Effector memory CD8-positive, alpha-beta T cell (primary cell): Measurements from ENCODE around the gene TNXB.
A peak's percentile ranks its signal among the peaks of the same experiment; 100 is the strongest.
"Not testable (repeated sequence)": the region's sequence is repeated elsewhere in the genome, so short reads cannot be mapped to it uniquely, and the experiment has no call there.

ENCODE experiments used
- ATAC-seq: fragments of 150-1000 bp; cut with Tn5 transposase; replicated peaks from 2 replicates; pipeline ENCODE4 v1.10.0; 2021; ENCODE audit warnings: mild to moderate bottlenecking, moderate library complexity
- DNase-seq, 3 experiments: peaks; one replicate each; pipeline ENCODE4 v3.0.0; 2021
- H3K27ac Mint-ChIP-seq, 2 donors: one replicate each; pipeline ENCODE4 v1.8.0; 2022; ENCODE audit warnings: mild to moderate bottlenecking in 2 of 2, mixed read lengths in 2 of 2, moderate library complexity in 2 of 2
- H3K27me3 Mint-ChIP-seq, 2 donors: one replicate each; pipeline ENCODE4 v1.8.0; 2022; ENCODE audit warnings: mixed read lengths in 2 of 2
- H3K36me3 Mint-ChIP-seq: one replicate; pipeline ENCODE4 v1.8.0; 2022; ENCODE audit warnings: mild to moderate bottlenecking, moderate library complexity, mixed read lengths; ENCODE audit not compliant: insufficient read depth
- H3K4me1 Mint-ChIP-seq, 2 donors: one replicate each; pipeline ENCODE4 v1.8.0; 2022; ENCODE audit warnings: low read depth in 2 of 2, mixed read lengths in 2 of 2
- H3K4me3 Mint-ChIP-seq, 2 donors: one replicate each; pipeline ENCODE4 v1.8.0; 2022; ENCODE audit warnings: mild to moderate bottlenecking in 2 of 2, mixed read lengths in 2 of 2, moderate library complexity in 2 of 2
- H3K9me3 Mint-ChIP-seq, 2 donors: one replicate each; pipeline ENCODE4 v1.8.0; 2022; ENCODE audit warnings: mixed read lengths in 2 of 2

TNXB gene

GRCh38 chr6:32069460-32069859 lies 39.7 kb downstream of the TNXB start:
- ATAC-seq = no peak
- Mint-ChIP-seq H3K9me3 (no peaks in the 10 kb centered on the region), H3K4me1 (no peaks in the 10 kb centered on the region), H3K4me3 (no peak overlapping the region), H3K27ac (no peak overlapping the region), H3K27me3 (peaks cover 6 to 37% of the 10 kb centered on the region in 2 donors), H3K36me3 (peaks cover 3% of the 10 kb centered on the region)
- DNase-seq = no peak

GRCh38 chr6:32068867-32069266 lies 40.3 kb downstream of the TNXB start:
- Mint-ChIP-seq H3K27ac (no peak overlapping the region), H3K4me1 (no peaks in the 10 kb centered on the region)
- DNase-seq = no peak

GRCh38 chr6:32068315-32068714 lies 40.8 kb downstream of the TNXB start:
- H3K4me1 Mint-ChIP-seq, H3K36me3 Mint-ChIP-seq, H3K27ac Mint-ChIP-seq, ATAC-seq, H3K9me3 Mint-ChIP-seq, H3K4me3 Mint-ChIP-seq, DNase-seq: not testable (repeated sequence)
- H3K27me3 Mint-ChIP-seq = peaks cover 6 to 30% of the 10 kb centered on the region in 2 donors

More at GRCh38 chr6:32068867-32069266, 40.3 kb downstream of the TNXB start:
- Mint-ChIP-seq H3K27me3 (peaks cover 6 to 32% of the 10 kb centered on the region in 2 donors), H3K4me3 (no peak overlapping the region), H3K36me3 (peaks cover 3% of the 10 kb centered on the region), H3K9me3 (no peaks in the 10 kb centered on the region)
- no peak for ATAC-seq

GRCh38 chr6:32067521-32067920 lies 41.6 kb downstream of the TNXB start:
- H3K9me3 Mint-ChIP-seq, ATAC-seq, H3K4me3 Mint-ChIP-seq, H3K27ac Mint-ChIP-seq, H3K36me3 Mint-ChIP-seq, DNase-seq, H3K4me1 Mint-ChIP-seq: not testable (repeated sequence)
- H3K27me3 Mint-ChIP-seq = peaks cover 6 to 23% of the 10 kb centered on the region in 2 donors

- Mint-ChIP-seq H3K36me3 (no peaks in the 10 kb centered on the region), H3K27ac (peak overlapping the region in 1 of 2 donors; percentile 49), H3K4me3 (no peak overlapping the region), H3K4me1 (no peaks in the 10 kb centered on the region), H3K9me3 (no peaks in the 10 kb centered on the region), H3K27me3 (peaks cover 6 to 10% of the 10 kb centered on the region in 2 donors)
- no peak for ATAC-seq
- no peak for DNase-seq
Measured at GRCh38 chr6:32064706-32065105, 44.4 kb downstream of the TNXB start.

GRCh38 chr6:32060966-32061655 lies 48.0 kb downstream of the TNXB start:
- Mint-ChIP-seq H3K27me3 (peaks cover 20 to 27% of the 10 kb centered on the region in 2 donors), H3K4me1 (no peaks in the 10 kb centered on the region), H3K36me3 (no peaks in the 10 kb centered on the region), H3K9me3 (no peaks in the 10 kb centered on the region), H3K27ac (no peak overlapping the region), H3K4me3 (no peak overlapping the region)
- DNase-seq (no peak), ATAC-seq (no peak)

GRCh38 chr6:32058511-32058963 lies 50.6 kb downstream of the TNXB start:
- no peaks in the 10 kb centered on the region for H3K36me3 Mint-ChIP-seq
- DNase-seq (no peak), ATAC-seq (no peak)
- peaks cover 37 to 53% of the 10 kb centered on the region in 2 donors for H3K27me3 Mint-ChIP-seq
- no peak overlapping the region for H3K27ac Mint-ChIP-seq
- H3K9me3 Mint-ChIP-seq = no peaks in the 10 kb centered on the region
- H3K4me3 Mint-ChIP-seq = no peak overlapping the region
- no peaks in the 10 kb centered on the region for H3K4me1 Mint-ChIP-seq

GRCh38 chr6:32057966-32058365 lies 51.2 kb downstream of the TNXB start:
- ATAC-seq (no peak), DNase-seq (no peak)
- H3K36me3 Mint-ChIP-seq = no peaks in the 10 kb centered on the region
- H3K27ac Mint-ChIP-seq = no peak overlapping the region
- peaks cover 37 to 55% of the 10 kb centered on the region in 2 donors for H3K27me3 Mint-ChIP-seq
- H3K4me3 Mint-ChIP-seq = no peak overlapping the region
- H3K4me1 Mint-ChIP-seq = no peaks in the 10 kb centered on the region
- no peaks in the 10 kb centered on the region for H3K9me3 Mint-ChIP-seq

GRCh38 chr6:32056254-32056653 lies 52.9 kb downstream of the TNXB start:
- DNase-seq (no peak), ATAC-seq (no peak)
- Mint-ChIP-seq H3K27me3 (peaks cover 42 to 71% of the 10 kb centered on the region in 2 donors), H3K4me1 (no peaks in the 10 kb centered on the region), H3K9me3 (no peaks in the 10 kb centered on the region), H3K27ac (no peak overlapping the region), H3K36me3 (no peaks in the 10 kb centered on the region), H3K4me3 (no peak overlapping the region)

- not testable (repeated sequence) for ATAC-seq, DNase-seq, H3K27ac Mint-ChIP-seq, H3K4me3 Mint-ChIP-seq, H3K4me1 Mint-ChIP-seq, H3K9me3 Mint-ChIP-seq, H3K36me3 Mint-ChIP-seq
- H3K27me3 Mint-ChIP-seq = peaks cover 42 to 76% of the 10 kb centered on the region in 2 donors
Measured at GRCh38 chr6:32055756-32056155, 53.4 kb downstream of the TNXB start.

- H3K27me3 Mint-ChIP-seq = peaks cover 35 to 78% of the 10 kb centered on the region in 2 donors
- not testable (repeated sequence) for H3K27ac Mint-ChIP-seq, H3K9me3 Mint-ChIP-seq, H3K36me3 Mint-ChIP-seq, H3K4me1 Mint-ChIP-seq, DNase-seq, H3K4me3 Mint-ChIP-seq, ATAC-seq
Measured at GRCh38 chr6:32053314-32053713, 55.8 kb downstream of the TNXB start.

DNA sequence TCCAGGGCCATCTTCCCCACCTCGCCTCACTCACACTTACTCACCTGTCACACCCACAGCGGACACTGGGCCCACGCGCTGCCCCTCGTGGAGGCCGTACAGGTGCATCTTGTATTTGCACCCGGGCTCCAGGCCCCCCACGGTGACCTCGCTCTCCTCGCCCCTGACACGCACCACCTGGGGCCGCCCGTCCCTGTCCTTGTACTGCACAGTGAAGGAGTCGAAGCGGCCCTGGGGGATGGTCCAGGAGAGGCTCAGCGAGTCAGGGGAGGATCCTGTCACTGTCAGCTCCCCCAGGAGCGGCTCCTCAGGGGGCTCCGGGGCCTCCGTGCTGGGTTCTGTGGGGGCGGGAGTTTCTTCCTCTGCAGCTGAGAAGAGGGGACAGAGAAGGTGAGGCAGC lies 56.5 kb downstream of the TNXB start:
- ATAC-seq, H3K4me3 Mint-ChIP-seq, H3K9me3 Mint-ChIP-seq, DNase-seq, H3K27ac Mint-ChIP-seq, H3K4me1 Mint-ChIP-seq, H3K36me3 Mint-ChIP-seq: not testable (repeated sequence)
- H3K27me3 Mint-ChIP-seq = peaks cover 30 to 71% of the 10 kb centered on the region in 2 donors

DNA sequence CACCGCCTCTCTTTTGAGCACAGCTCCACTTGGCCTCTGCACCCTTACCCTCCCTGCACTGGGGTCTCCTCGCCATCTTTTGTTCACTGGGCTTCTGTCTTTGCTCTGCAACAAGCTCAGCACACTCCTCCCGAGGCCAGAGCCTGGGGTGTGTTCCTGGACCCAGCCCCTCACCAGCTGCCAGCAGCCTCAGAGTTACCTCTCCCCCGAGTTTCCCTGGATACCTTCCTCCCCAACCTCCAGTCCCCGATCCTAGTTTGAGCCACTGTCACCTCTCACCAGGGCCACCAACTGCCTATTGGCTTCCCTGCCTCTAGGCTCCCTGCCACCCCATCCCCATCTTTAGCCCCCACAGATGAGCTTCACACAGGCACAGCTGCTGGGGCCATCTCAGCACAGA lies 58.6 kb downstream of the TNXB start:
- H3K36me3 Mint-ChIP-seq = no peaks in the 10 kb centered on the region
- peaks cover 5 to 6% of the 10 kb centered on the region in 2 donors for H3K4me1 Mint-ChIP-seq
- H3K4me3 Mint-ChIP-seq = no peak overlapping the region
- H3K27me3 Mint-ChIP-seq = peaks cover 17 to 51% of the 10 kb centered on the region in 2 donors
- ATAC-seq = no peak
- no peak for DNase-seq
- peak overlapping the region; percentile 6 to 27 for H3K27ac Mint-ChIP-seq
- H3K9me3 Mint-ChIP-seq = no peaks in the 10 kb centered on the region

DNA sequence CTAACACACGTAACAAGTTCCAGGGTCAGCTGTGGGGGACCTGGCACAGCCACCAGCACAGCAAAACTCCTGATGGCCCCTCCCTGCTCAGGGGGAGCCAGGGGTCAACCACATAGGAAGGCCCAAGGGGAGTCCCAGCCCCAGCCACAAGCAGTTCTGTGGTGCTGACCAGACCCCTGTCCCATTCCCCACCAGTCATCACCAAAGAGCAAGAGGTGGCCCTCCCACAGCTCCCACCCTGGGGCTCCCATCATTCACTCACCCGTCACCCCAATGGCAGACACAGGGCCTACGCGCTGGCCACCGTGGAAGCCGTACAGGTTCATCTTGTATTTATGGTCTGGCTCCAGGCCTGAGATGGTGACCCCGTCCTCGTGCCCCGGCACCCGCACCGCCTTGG lies 59.4 kb downstream of the TNXB start:
- H3K4me1 Mint-ChIP-seq, ATAC-seq, H3K27ac Mint-ChIP-seq, H3K36me3 Mint-ChIP-seq, H3K4me3 Mint-ChIP-seq, DNase-seq, H3K9me3 Mint-ChIP-seq: not testable (repeated sequence)
- H3K27me3 Mint-ChIP-seq = peaks cover 14 to 42% of the 10 kb centered on the region in 2 donors
